SJCRH30 (cell line): ENCODE measurements around the gene CADM1. TPM values are rescaled to one million over a fixed set of nuclear protein-coding genes. Genes with fewer than 3 reads are reported as not detected.

Experiments used
- DNase-seq, 2 experiments: peaks; one replicate each; pipeline ENCODE4 v3.0.0-alpha.2; 2015 to 2020
- H3K27ac ChIP-seq: fragments of 250-450 bp; sonication (Bioruptor Pico); 2 replicates; pipeline ENCODE4 v1.5.1; 2020; ENCODE audit warnings: mild to moderate bottlenecking, moderate library complexity
- H3K27me3 ChIP-seq: fragments of 250-450 bp; sonication (Bioruptor Pico); 2 replicates; pipeline ENCODE4 v1.5.1; 2020; ENCODE audit warnings: mild to moderate bottlenecking, moderate library complexity
- H3K36me3 ChIP-seq: fragments of 250-450 bp; sonication (Bioruptor Pico); 2 replicates; pipeline ENCODE4 v1.5.1; 2020; ENCODE audit warnings: mild to moderate bottlenecking, moderate library complexity
- H3K4me1 ChIP-seq: fragments of 250-450 bp; sonication (Bioruptor Pico); 2 replicates; pipeline ENCODE4 v1.5.1; 2020; ENCODE audit warnings: mild to moderate bottlenecking, moderate library complexity
- H3K4me3 ChIP-seq: fragments of 250-450 bp; sonication (Bioruptor Pico); 2 replicates; pipeline ENCODE4 v1.5.1; 2020; ENCODE audit warnings: mild to moderate bottlenecking, moderate library complexity
- H3K9me3 ChIP-seq: fragments of 250-450 bp; sonication (Bioruptor Pico); replicated peaks from 2 replicates; pipeline ENCODE4 v1.5.1; 2020; ENCODE audit warnings: mild to moderate bottlenecking, moderate library complexity
- total RNA-seq: library from RNA; depleted of rRNA; stranded (reverse); fragments of >200 nt; shearing (Covaris generic); gene quantifications from 2 replicates; pipeline ENCODE4 v1.2.3, GENCODE V29; 2014

CADM1 gene
- total RNA-seq, 1 experiment from 2014 or later, result 6.0 TPM

DNA sequence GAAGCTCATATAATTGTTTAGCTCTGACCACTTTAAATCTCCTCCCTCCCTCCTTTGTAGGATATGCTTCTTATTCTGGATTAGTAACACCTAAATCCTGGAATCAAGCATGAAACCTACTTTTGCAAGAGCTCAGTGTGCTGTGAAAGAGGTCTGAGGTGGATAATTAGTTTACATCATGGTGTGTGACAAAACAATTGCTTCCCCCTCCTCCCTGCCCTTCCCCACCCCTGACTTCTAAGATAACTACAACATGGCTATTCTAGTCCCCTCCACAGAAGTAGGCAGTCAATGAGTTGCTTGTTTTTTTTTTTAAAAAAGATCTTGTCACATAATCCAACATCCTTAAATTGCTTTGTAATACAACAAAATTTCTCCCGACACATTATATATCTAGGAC lies 314.0 kb downstream of the CADM1 start:
- H3K36me3 ChIP-seq, result no peaks in the 10 kb centered on the region
- no peak overlapping the region for H3K4me3 ChIP-seq
- no peak overlapping the region for H3K27ac ChIP-seq
- no peaks in the 10 kb centered on the region for H3K27me3 ChIP-seq
- DNase-seq, result no peak
- H3K9me3 ChIP-seq, result no peaks in the 10 kb centered on the region
- H3K4me1 ChIP-seq, result no peaks in the 10 kb centered on the region

DNA sequence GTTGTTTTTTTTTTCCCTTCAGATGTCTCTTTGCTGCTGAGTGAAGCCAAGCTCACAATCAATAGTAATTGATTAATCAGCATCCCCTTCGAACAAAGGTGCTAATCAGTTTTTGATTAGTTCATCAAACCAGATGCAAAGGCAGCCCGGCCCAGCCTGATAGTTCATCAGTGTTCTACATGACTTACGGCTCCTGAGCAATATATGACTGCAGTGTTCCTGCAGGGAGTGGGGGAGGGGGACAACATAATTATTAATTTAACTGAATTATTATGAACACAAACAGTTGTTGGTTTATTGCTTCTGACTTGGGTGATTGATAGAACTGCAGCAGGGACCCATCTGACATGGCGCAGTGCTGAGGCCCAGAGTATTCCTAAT lies 315.3 kb downstream of the CADM1 start:
- no peaks in the 10 kb centered on the region for H3K9me3 ChIP-seq
- H3K4me1 ChIP-seq, result no peaks in the 10 kb centered on the region

DNA sequence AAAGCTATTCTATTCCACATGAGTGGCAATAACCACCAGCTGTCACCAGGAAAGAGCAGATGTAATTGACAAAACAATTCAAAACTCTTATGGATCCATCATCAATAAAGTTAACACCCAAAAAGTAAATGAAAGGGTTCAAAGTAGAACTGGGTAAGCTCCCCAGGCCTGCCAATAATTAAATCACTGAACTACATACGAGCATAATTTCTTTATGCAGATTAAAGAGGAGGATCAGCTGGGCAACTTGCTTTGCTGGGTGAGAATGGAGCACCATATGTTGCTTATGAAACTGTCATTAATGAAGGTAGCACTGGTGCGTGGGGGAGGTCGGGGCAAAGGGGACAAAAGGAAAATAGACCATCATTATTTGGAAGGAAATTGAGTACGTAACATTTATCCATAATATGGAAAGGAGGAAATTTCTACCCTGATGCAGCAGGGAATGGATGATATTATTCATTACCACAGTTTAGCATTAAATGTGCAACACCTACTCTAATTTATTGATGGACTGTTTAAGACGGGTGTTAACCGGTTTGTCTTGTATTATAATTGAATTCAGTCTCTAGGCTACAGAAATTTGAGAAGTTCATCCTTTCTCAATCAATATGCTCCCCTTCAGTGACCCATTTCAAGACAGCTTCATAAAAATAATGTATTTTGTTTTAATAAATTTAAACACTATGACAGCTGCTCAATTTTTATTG lies 315.9 kb downstream of the CADM1 start:
- H3K9me3 ChIP-seq, result no peaks in the 10 kb centered on the region
- DNase-seq, result no peak
- H3K36me3 ChIP-seq, result no peaks in the 10 kb centered on the region
- H3K4me3 ChIP-seq, result no peak overlapping the region
- H3K27me3 ChIP-seq, result no peaks in the 10 kb centered on the region
- no peak overlapping the region for H3K27ac ChIP-seq
- no peaks in the 10 kb centered on the region for H3K4me1 ChIP-seq

More for the DNA sequence above, 315.3 kb downstream of the CADM1 start:
- Histone ChIP-seq H3K36me3 (no peaks in the 10 kb centered on the region), H3K4me3 (no peak overlapping the region), H3K27ac (no peak overlapping the region), H3K27me3 (no peaks in the 10 kb centered on the region)
- DNase-seq, result no peak

DNA sequence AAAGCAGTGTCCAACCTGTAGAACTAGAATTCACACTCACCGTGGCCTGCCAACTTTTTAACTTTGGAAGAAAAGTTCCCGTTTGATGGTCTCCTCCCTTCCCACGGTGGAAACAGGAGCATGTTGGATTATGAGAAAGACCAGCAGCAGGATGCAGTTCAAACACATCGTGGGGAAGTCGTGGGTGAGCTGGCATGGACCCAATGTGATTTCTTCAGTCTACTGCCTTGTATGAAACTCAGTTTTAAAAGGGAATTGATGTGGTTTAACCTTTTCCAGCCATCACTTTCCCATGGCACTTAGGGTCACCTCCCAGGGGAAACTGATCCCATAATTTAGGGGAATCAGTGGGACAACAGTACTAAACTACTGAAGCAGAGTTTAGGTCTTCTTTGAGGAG lies 318.3 kb downstream of the CADM1 start:
- Histone ChIP-seq H3K9me3 (no peaks in the 10 kb centered on the region), H3K27me3 (no peaks in the 10 kb centered on the region), H3K4me3 (no peak overlapping the region), H3K27ac (no peak overlapping the region), H3K36me3 (no peaks in the 10 kb centered on the region), H3K4me1 (no peaks in the 10 kb centered on the region)
- no peak for DNase-seq

DNA sequence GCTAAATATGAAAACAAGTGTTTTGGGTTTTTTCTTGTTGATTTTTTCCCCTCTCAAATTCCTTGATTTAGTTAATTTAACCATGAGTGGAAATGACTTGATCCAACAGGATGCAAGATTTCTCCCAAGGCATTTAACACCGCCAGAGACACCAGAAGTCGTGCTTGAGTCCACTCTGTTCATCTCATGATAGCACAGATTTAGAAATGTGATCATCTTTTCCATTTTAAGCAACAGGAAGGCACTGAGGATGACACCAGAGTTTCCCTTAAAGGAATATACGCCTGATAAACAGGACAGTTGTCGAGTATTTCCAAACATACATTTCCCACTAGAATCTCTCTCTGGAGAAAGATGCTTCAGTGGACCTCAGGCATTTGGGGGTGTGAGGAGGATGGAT lies 318.7 kb downstream of the CADM1 start:
- no peak overlapping the region for H3K27ac ChIP-seq
- H3K9me3 ChIP-seq, result no peaks in the 10 kb centered on the region

DNA sequence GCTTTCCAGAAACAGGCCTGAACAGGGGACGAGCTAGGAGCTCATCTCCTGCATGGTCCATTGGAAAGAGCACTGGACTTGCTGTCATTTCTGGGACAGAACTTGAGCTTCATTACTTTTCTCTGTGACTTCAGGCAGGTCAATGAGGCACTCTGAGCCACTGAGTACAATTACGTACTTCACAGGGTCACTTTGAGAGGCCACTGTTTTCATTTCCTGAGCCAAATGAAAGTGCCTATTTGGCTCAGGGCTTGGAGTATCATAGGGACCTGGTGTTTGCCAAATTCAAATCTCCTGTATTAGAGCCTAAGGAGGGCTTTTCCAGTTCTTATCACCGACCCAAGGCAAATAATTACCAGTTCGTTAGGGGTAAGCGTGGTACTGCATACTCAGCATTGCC lies 319.3 kb downstream of the CADM1 start:
- no peak for DNase-seq
- no peak overlapping the region for H3K27ac ChIP-seq
- H3K27me3 ChIP-seq, result no peaks in the 10 kb centered on the region
- no peaks in the 10 kb centered on the region for H3K36me3 ChIP-seq
- H3K4me3 ChIP-seq, result no peak overlapping the region
- no peaks in the 10 kb centered on the region for H3K9me3 ChIP-seq
- no peaks in the 10 kb centered on the region for H3K4me1 ChIP-seq

More for the DNA sequence above, 318.7 kb downstream of the CADM1 start:
- no peaks in the 10 kb centered on the region for H3K36me3 ChIP-seq
- no peak for DNase-seq
- no peaks in the 10 kb centered on the region for H3K4me1 ChIP-seq
- H3K27me3 ChIP-seq, result no peaks in the 10 kb centered on the region
- H3K4me3 ChIP-seq, result no peak overlapping the region

DNA sequence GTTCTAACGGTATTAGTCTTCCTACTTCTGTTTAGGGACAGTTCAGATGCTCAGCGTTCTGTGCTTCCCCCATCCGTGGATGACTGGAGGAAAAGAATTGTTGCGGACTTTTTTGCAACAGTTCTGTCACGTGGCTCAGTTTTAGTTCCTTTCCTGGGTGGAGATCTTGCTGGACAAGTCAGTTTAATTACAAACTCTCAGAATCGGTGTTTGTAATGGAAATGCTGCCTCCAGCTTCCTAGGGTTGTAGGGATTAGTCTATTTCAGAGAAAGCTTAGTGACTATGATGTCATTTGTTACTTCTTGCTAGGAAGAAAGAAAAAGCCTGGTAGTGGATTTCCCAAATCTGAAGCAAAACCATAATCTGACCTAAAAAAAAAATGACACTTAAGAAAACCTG lies 320.4 kb downstream of the CADM1 start:
- H3K27ac ChIP-seq, result no peak overlapping the region
- H3K36me3 ChIP-seq, result no peaks in the 10 kb centered on the region
- H3K4me3 ChIP-seq, result no peak overlapping the region
- H3K27me3 ChIP-seq, result no peaks in the 10 kb centered on the region
- H3K4me1 ChIP-seq, result no peaks in the 10 kb centered on the region
- H3K9me3 ChIP-seq, result no peaks in the 10 kb centered on the region
- DNase-seq, result no peak

DNA sequence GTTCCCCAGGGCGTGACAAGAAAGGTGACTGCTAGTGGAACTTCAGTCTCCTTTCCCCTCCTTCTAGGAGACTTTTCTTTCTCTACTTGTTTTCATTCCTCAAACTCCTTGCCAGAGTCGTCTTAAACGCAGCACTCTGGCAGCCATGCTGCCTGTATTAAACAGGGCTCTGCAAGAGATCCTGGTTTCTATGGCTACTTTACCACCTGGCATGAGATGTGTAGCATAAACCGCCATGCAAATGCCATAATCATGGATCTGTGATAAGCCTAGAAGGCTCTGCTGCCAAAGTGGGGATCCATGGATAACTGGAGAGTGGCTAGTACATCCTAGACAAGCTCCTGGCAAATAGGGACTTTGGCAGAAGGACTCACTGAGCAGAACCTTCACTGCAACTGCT lies 321.1 kb downstream of the CADM1 start:
- Histone ChIP-seq H3K4me3 (no peak overlapping the region), H3K36me3 (no peaks in the 10 kb centered on the region), H3K27ac (no peak overlapping the region), H3K9me3 (no peaks in the 10 kb centered on the region), H3K4me1 (no peaks in the 10 kb centered on the region), H3K27me3 (no peaks in the 10 kb centered on the region)
- no peak for DNase-seq

DNA sequence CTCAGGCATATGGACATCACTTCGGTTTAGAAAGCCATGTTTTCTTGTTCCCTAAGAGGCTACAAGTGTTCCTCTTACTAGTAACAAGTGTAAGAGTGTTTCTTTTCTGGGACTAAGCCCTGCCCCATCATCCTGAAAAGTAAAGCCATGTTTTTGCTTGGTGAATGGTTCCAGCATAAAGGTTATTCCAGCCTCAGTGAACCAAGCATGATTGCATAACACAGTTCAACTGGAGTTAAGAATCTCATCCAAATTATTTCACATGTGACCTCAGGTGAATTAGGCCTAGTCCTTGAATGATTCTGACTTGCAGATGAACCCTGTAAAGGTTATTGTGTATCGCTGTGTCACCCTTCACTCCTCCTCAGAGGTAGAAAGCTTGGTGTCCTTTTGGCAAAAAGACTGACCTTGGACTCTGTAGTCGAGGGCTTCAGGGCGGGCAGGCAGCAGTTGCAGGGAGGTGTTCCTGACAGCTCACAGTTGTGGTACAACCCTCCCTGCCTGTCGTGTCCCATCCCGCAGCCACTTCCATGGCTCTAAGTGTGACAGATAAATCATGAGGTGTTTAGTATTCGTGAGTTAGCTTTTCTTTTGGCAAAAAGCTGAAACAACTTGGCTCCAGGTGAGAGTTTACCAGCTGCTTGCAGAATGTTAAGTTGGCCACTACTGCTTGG lies 321.8 kb downstream of the CADM1 start:
- no peaks in the 10 kb centered on the region for H3K36me3 ChIP-seq
- H3K4me3 ChIP-seq, result no peak overlapping the region
- no peaks in the 10 kb centered on the region for H3K27me3 ChIP-seq
- no peaks in the 10 kb centered on the region for H3K4me1 ChIP-seq
- no peaks in the 10 kb centered on the region for H3K9me3 ChIP-seq
- DNase-seq, result no peak
- H3K27ac ChIP-seq, result no peak overlapping the region

DNA sequence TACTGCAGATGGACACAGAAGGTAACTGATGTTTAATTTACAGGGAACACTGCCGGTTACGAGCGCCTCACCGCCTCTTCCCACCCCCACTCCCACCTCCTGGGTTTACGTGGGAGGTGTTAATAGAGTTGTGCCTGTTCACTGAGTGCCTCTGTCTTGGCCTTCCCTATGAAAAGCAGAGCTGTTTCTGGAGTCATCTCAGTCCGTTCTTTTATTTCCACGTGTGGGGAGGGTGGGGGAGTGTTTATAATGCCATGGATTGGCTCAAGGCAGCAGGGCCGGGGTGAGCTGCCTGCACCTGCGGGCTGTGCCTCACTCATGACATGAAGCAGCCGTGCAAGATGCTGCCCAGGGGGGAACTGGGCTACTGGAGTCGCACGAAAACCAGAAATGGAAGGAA lies 322.7 kb downstream of the CADM1 start:
- Histone ChIP-seq H3K27me3 (no peaks in the 10 kb centered on the region), H3K9me3 (no peaks in the 10 kb centered on the region), H3K27ac (no peak overlapping the region), H3K4me3 (no peak overlapping the region), H3K36me3 (no peaks in the 10 kb centered on the region), H3K4me1 (no peaks in the 10 kb centered on the region)
- DNase-seq, result no peak

DNA sequence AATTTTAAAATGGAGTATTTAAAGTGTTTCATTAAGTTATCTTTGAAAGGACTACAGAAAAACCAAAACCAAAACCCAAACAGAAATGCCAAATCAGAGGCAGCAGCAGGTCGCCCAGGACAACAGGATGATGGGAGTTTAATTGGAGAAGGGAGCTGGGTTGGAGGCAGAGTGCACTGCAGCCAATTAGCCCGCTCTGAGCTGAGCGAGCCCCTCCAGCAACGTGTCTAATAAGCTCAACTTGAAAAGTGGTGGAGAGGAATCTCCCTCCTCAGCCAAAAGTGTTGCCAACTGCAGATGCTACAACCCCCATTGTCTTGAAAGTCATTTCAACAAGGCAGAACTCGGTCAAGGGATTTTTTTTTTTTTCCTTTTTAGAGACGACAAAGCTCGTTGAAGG lies 323.9 kb downstream of the CADM1 start:
- Histone ChIP-seq H3K27me3 (no peaks in the 10 kb centered on the region), H3K27ac (no peak overlapping the region), H3K36me3 (no peaks in the 10 kb centered on the region), H3K4me3 (no peak overlapping the region), H3K4me1 (no peaks in the 10 kb centered on the region), H3K9me3 (no peaks in the 10 kb centered on the region)
- DNase-seq, result no peak

DNA sequence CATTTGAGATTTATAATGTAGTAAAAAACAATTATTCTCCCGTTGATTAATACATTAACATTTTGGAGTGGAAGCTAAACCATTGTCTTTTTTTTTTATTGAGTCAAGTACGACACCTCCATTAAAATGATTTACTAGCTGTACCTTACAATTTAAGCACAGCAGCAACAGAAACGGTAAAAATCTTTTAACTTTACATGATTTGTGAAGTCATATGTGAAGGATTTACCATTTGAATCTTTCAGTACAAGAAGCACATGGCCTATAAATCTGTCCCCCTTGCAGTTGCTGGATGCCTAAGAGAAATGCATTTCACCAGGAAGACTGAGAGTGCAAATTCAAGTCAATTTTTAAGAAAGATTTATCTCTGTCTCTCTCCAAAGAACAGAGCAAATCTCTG lies 324.6 kb downstream of the CADM1 start:
- H3K4me3 ChIP-seq, result no peak overlapping the region
- H3K4me1 ChIP-seq, result no peaks in the 10 kb centered on the region
- H3K27me3 ChIP-seq, result no peaks in the 10 kb centered on the region
- DNase-seq, result no peak
- H3K27ac ChIP-seq, result no peak overlapping the region
- H3K36me3 ChIP-seq, result no peaks in the 10 kb centered on the region
- no peaks in the 10 kb centered on the region for H3K9me3 ChIP-seq

DNA sequence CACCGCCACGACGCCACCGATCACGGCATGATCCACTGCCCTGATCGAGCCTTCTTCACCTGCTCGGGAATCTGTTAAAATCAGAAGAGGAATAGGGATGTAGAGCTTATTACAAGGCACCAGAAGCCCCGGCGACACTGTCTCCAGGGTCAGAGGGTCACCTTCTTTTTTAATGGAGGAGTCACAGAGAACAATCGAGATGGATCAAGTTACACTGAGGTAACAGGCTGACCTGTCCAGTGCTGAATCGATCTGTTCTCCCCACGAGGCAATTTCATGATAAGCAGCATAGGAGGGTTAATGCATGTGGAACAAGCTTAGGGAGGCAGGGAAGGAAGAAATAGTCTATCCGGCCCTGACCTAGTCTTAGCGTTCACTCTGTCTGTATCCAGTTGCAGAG lies 325.5 kb downstream of the CADM1 start:
- no peaks in the 10 kb centered on the region for H3K9me3 ChIP-seq
- no peaks in the 10 kb centered on the region for H3K4me1 ChIP-seq
- no peak overlapping the region for H3K4me3 ChIP-seq
- DNase-seq, result no peak
- no peak overlapping the region for H3K27ac ChIP-seq
- no peaks in the 10 kb centered on the region for H3K36me3 ChIP-seq
- no peaks in the 10 kb centered on the region for H3K27me3 ChIP-seq

DNA sequence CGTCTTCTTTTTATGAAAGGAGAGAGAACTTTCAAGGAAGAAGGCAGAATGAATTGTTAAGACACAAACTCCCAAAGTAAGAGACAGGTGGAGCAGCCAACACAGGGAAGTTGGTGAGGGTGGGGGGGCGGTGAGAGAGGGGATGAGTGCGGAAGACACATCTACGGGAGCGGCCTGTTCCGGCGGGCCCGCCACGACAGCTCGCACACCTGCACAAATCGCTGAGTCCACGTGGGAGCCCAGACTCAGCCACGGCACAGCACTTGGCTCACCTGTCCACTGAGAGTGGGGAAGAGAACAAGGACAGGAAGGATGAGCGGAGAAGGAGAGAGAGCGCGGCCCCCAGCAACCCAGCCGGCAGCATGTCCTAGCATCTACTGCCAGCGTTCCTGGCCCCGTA lies 331.1 kb downstream of the CADM1 start:
- Histone ChIP-seq H3K4me1 (no peaks in the 10 kb centered on the region), H3K4me3 (no peak overlapping the region), H3K9me3 (no peaks in the 10 kb centered on the region), H3K27me3 (no peaks in the 10 kb centered on the region), H3K27ac (no peak overlapping the region), H3K36me3 (no peaks in the 10 kb centered on the region)
- DNase-seq, result no peak

DNA sequence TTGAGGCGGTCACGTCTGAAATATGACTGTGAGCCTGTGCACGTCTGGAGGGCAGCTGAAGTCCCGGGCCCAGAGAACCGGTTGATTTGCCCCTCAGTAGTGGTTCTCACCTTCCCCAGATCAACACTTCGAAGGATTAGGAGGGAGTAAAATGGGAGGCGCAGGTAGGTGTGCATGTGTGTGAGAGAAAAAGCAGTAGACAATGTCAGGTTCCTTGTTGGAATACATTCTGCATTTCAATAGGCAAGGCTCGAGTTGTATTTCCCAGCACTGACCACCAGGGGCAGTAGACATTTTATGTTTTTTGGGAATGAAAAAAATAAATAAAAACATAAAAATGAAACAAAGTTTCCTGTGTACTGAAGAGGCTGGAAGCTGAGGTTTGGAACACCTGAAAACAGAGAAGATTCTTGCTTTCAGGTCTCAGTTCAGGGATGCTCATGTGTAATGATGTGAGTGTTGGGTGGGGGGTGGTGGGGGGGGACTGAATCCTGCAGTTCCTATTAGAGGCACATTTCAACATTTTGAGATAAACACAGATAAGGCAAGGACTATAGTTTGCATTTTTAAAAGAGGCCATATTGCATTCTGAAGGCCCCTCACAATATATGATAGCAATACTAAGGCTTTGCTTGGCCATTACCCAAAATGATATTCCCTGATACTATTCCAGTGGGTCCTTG lies 333.9 kb downstream of the CADM1 start:
- DNase-seq, result peak in 1 of 2 experiments; percentile 22
- H3K27ac ChIP-seq, result no peak overlapping the region
- no peaks in the 10 kb centered on the region for H3K9me3 ChIP-seq
- no peaks in the 10 kb centered on the region for H3K4me1 ChIP-seq
- no peaks in the 10 kb centered on the region for H3K27me3 ChIP-seq
- no peak overlapping the region for H3K4me3 ChIP-seq
- H3K36me3 ChIP-seq, result no peaks in the 10 kb centered on the region
